GM18499 (cell line): ENCODE measurements around the gene BACH1.

ENCODE experiments used
- ATAC-seq: cut with Tn5 transposase; IDR thresholded peaks from one replicate; pipeline ENCODE4 v1.9.1; 2021; ENCODE audit warnings: moderate number of reproducible peaks; ENCODE audit not compliant: insufficient read depth, unreplicated experiment

BACH1 gene

GRCh38 chr21:29372063-29372802, 73.5 kb downstream of the BACH1 start:
- ATAC-seq = peak; percentile 69

- no peak for ATAC-seq
Observed at GRCh38 chr21:29374481-29374880, 75.8 kb downstream of the BACH1 start.

- no peak for ATAC-seq
Observed at GRCh38 chr21:29376556-29376955, 77.8 kb downstream of the BACH1 start.

- ATAC-seq = no peak
Observed at GRCh38 chr21:29377266-29377665, 78.5 kb downstream of the BACH1 start.

- ATAC-seq = no peak
Observed at GRCh38 chr21:29378832-29379231, 80.1 kb downstream of the BACH1 start.

- no peak for ATAC-seq
Observed at GRCh38 chr21:29379517-29380054, 80.9 kb downstream of the BACH1 start.

GRCh38 chr21:29382030-29382654, 83.4 kb downstream of the BACH1 start:
- no peak for ATAC-seq

- ATAC-seq = no peak
Observed at GRCh38 chr21:29384683-29385359, 86.1 kb downstream of the BACH1 start.

GRCh38 chr21:29385934-29386520, 87.3 kb downstream of the BACH1 start:
- no peak for ATAC-seq

GRCh38 chr21:29386803-29387202, 88.1 kb downstream of the BACH1 start:
- ATAC-seq = no peak

- ATAC-seq = no peak
Observed at GRCh38 chr21:29387598-29387997, 88.9 kb downstream of the BACH1 start.

GRCh38 chr21:29389136-29389535, 90.4 kb downstream of the BACH1 start:
- no peak for ATAC-seq

GRCh38 chr21:29390778-29391177, 92.1 kb downstream of the BACH1 start:
- no peak for ATAC-seq

GRCh38 chr21:29394051-29394450, 95.3 kb downstream of the BACH1 start:
- ATAC-seq = no peak
